ENCODE results near the gene RASGRP4. TPM values are rescaled to one million over a fixed set of nuclear protein-coding genes. Genes with fewer than 3 reads are reported as not detected.

Gene RASGRP4
- total and polyA plus RNA-seq, 8 donors: 2.0 to 23.8 (median 2.8) TPM

DNA sequence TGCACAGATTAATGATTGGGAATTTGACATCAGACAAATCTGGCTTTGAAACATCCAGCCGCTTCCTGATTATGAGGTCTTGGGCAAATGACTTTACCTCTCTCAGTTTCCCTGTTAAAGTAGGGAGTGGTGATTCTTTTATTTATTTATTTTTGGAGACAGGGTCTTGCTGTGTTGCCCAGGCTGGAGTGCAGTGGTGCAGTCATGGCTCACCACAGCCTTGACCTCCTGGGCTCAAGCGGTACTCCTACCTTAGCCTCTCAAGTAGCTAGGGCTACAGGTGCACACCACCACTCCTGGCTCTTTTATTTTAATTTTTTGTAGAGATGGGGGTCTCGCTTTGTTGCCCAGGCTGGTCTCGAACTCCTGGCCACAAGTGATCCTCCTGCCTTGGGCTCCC, 49.0 kb downstream of the RASGRP4 start:
- H3K9me3 ChIP-seq: no peaks in the 10 kb centered on the region
- H3K36me3 ChIP-seq: peaks cover 0 to 59% of the 10 kb centered on the region in 2 donors
- intact Hi-C loops (cut with DNase I): no loop called here
- no peak for DNase-seq
- no peak overlapping the region for H3K4me3 ChIP-seq
- ATAC-seq: no peak
- H3K27me3 ChIP-seq: no peaks in the 10 kb centered on the region
- H3K4me1 ChIP-seq: peaks cover 13 to 26% of the 10 kb centered on the region in 2 donors
- TF ChIP-seq, protein P1, sequence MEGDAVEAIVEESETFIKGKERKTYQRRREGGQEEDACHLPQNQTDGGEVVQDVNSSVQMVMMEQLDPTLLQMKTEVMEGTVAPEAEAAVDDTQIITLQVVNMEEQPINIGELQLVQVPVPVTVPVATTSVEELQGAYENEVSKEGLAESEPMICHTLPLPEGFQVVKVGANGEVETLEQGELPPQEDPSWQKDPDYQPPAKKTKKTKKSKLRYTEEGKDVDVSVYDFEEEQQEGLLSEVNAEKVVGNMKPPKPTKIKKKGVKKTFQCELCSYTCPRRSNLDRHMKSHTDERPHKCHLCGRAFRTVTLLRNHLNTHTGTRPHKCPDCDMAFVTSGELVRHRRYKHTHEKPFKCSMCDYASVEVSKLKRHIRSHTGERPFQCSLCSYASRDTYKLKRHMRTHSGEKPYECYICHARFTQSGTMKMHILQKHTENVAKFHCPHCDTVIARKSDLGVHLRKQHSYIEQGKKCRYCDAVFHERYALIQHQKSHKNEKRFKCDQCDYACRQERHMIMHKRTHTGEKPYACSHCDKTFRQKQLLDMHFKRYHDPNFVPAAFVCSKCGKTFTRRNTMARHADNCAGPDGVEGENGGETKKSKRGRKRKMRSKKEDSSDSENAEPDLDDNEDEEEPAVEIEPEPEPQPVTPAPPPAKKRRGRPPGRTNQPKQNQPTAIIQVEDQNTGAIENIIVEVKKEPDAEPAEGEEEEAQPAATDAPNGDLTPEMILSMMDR (IDR thresholded peaks at IDR 0.05): no peak
- H3K27ac ChIP-seq: no peak overlapping the region

DNA sequence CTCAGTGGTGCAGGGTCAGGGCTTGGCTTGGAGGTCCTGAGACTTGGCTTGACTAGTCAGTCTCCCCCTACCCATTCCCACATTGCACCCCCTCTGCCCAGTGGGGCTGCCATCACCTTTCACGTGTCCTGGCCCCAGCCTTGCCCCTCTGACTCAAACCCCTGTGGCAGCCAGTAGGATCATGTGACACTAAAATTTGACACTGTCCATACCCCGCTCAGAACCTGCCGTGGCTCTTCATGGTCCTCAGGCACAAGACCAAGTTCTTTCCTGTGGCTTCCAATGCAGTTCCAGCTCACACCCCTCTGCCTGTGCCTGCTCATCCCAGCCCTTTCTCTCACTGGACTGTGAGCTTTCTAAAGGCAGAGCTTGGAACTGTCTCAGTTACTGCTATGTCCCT, 49.4 kb downstream of the RASGRP4 start:
- DNase-seq: no peak
- H3K4me3 ChIP-seq: peak overlapping the region in 1 of 2 donors; percentile 92
- no peaks in the 10 kb centered on the region for H3K27me3 ChIP-seq
- no peak for ATAC-seq
- H3K36me3 ChIP-seq: peaks cover 0 to 55% of the 10 kb centered on the region in 2 donors
- no peaks in the 10 kb centered on the region for H3K9me3 ChIP-seq
- H3K27ac ChIP-seq: no peak overlapping the region
- TF ChIP-seq, protein P1 (IDR thresholded peaks at IDR 0.05): no peak
- intact Hi-C loops (cut with DNase I): no loop called here
- peaks cover 13 to 26% of the 10 kb centered on the region in 2 donors for H3K4me1 ChIP-seq

DNA sequence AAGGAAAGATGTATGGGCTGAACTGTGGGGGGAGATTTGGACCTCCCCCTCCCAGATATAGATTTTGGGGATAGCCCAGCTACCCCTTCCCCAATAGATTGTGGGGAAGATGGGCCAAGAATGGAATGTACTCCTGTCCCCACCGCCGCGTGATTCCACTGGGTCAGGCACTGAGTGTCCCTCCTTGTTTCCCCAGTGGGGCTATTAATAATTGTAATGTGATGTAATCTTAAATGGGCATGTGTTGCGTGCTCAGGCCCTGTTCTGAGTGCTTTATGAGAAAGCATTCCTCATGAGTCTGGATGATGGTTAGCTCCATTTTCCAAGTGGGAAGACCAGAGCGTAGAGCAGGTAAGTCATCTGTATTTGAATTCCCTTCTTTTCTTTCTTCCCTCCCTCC, 50.3 kb downstream of the RASGRP4 start:
- TF ChIP-seq, protein P1 (IDR thresholded peaks at IDR 0.05): no peak
- H3K27me3 ChIP-seq: no peaks in the 10 kb centered on the region
- DNase-seq (no peak), ATAC-seq (no peak)
- H3K27ac ChIP-seq: no peak overlapping the region
- peak overlapping the region; percentile 70 to 92 for H3K4me3 ChIP-seq
- H3K36me3 ChIP-seq: peaks cover 0 to 46% of the 10 kb centered on the region in 2 donors
- intact Hi-C loops (cut with DNase I): no loop called here
- peaks cover 13 to 26% of the 10 kb centered on the region in 2 donors for H3K4me1 ChIP-seq
- no peaks in the 10 kb centered on the region for H3K9me3 ChIP-seq

DNA sequence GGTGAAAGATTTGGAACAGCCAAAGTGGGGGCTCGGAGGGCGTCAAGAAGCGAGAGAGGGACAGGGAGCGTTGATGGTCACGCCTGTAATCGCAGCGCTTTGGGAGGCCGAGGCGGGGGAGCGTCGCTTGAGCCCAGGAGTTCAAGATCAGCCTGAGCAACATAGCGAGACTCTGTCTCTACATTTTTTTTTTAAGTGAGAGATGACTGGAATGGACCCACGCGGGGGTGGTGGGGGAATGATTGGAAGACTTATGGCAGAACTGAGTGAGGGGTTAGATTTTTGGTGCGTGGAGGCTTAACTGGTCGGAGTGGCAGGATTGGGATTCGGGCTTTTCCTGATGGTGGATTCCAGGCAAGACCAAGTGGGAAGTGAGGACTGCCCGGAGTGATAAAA, 50.9 kb downstream of the RASGRP4 start:
- DNase-seq (no peak), ATAC-seq (peak; percentile 23)
- Histone ChIP-seq H3K27me3 (no peaks in the 10 kb centered on the region), H3K4me1 (peaks cover 13 to 26% of the 10 kb centered on the region in 2 donors), H3K9me3 (no peaks in the 10 kb centered on the region), H3K36me3 (peaks cover 0 to 40% of the 10 kb centered on the region in 2 donors), H3K4me3 (peak overlapping the region; percentile 70 to 92), H3K27ac (peak overlapping the region; percentile 85 to 94)
- intact Hi-C loops (cut with DNase I): no loop called here
- TF ChIP-seq, protein P1 (IDR thresholded peaks at IDR 0.05): no peak

DNA sequence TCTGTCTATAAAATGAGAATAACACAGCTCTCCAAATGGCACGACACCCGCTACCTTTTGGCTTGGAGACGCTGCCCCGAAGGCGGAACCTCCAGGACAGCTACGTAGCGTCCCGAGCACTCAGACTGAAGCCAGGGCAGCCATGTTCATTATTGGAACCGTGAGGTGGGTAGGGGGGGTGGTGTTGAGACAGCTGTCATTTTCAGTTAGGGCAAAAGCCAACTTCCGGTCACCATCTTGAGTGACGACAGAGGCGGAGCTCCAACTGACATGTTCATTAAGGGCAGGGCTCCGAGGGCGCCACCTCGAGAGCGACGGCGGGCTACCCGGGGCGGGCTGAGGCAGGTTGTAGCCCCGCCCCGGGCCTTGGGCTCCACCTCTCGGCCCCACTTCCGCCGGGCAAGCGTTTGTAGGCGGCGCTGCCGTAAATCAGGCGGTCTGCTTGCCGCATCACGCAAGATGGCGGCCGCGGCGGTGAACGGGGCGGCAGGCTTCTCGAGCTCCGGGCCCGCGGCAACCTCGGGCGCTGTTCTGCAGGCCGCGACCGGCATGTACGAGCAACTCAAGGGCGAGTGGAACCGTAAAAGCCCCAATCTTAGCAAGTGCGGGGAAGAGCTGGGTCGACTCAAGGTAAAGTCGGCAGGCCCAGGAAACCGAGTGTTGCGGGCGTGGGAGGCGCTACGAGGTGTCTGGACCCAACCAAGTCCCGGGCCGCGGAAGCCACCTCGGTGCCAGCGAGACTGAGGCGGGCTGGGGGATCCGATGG, 51.5 kb downstream of the RASGRP4 start, which contains the start of gene PSMD8:
TSS of gene PSMD8 (plus strand) at position 240 of the 766 bp plus-strand sequence. CDS start at position 271, 31 bp downstream.
- TF ChIP-seq, protein P1 (IDR thresholded peaks at IDR 0.05): peak in 1 of 2 donors; percentile 37
- no peaks in the 10 kb centered on the region for H3K27me3 ChIP-seq
- peak within 1 kb of the TSS; percentile 85 to 94 for H3K27ac ChIP-seq
- H3K9me3 ChIP-seq: no peaks in the 10 kb centered on the region
- intact Hi-C loops (cut with DNase I): no loop called here
- H3K4me1 ChIP-seq: peaks cover 13 to 26% of the 10 kb centered on the region in 2 donors
- DNase-seq: peak; percentile 98 to 100 (median 99)
- ATAC-seq: peak; percentile 99
- peaks cover 0 to 34% of the 10 kb centered on the region in 2 donors for H3K36me3 ChIP-seq
- H3K4me3 ChIP-seq: peak within 1 kb of the TSS; percentile 70 to 92

Measured in left lung (tissue), 10 donors.